H1 (cell line): ENCODE results near the gene LAIR2.

Experiments used
- NRF1 ChIP-seq: IDR thresholded peaks from 2 replicates; pipeline ENCODE4 v1.6.1; 2011; ENCODE audit warnings: mild to moderate bottlenecking, low read depth, low read length, improper control_type of control experiment
- SP2 ChIP-seq: IDR thresholded peaks from 2 replicates; pipeline ENCODE4 v1.6.1; 2012; ENCODE audit warnings: mild to moderate bottlenecking, low read length, inconsistent platforms

DNA sequence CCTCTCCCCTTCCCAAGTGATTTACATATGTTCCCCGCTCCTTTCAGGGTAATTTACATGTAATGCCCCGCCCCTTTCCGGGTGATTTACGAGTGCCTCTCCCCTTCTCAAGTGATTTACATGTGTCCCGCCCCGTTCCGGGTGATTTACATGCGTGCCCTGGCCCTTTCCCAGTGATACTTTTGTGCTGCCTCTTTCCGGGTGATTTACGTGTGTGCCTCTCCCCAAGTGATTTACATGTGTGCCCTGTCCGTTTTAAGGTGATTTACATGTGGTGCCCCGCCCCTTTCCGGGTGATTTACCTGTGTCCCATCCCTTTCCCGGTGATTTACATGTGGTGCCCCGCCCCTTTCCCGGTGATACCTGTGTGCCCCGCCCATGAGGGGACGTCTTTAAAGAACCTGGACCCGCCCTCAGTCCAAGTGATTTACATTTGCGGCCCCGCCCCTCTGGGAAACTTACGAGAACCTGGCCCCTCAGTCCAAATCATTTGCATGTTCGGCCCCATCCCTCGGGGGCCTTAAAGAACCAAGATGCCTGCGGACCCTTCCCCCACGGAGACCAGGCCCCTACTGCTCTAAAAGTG lies 38.5 kb upstream of the LAIR2 start:
- no peak for TF ChIP-seq SP2
- TF ChIP-seq NRF1: no peak
